Head of caudate nucleus (tissue), 42 donors: ENCODE measurements around the gene SPTSSA.
"Not testable (repeated sequence)": the region's sequence is repeated elsewhere in the genome, so short reads cannot be mapped to it uniquely, and the experiment has no call there.

Experiments
- DNase-seq, 42 donors: peaks; one replicate each; pipeline versions ENCODE4 v3.0.0 to v3.0.0-alpha.2; 2020 to 2021; ENCODE audit warnings: mixed read lengths in 7 of 42
- intact Hi-C: fragments of 100-400 bp; cut with DNase I; formaldehyde crosslinking; loops from one replicate; pipeline ENCODE4 v1.15.0; 2022

Gene SPTSSA

GRCh38 chr14:34436960-34437728 is 24.9 kb downstream of the SPTSSA start:
- intact Hi-C loops = no loop called here
- DNase-seq = no peak

GRCh38 chr14:34436118-34436905 is 25.7 kb downstream of the SPTSSA start:
- no peak for DNase-seq
- intact Hi-C loops = no loop called here

GRCh38 chr14:34433957-34434356 is 28.1 kb downstream of the SPTSSA start:
- intact Hi-C loops = no loop called here
- no peak for DNase-seq

- DNase-seq, intact Hi-C loops: not testable (repeated sequence)
These were observed 34.0 kb downstream of the SPTSSA start for GRCh38 chr14:34428102-34428466.

GRCh38 chr14:34426313-34427295 is 35.4 kb downstream of the SPTSSA start:
- intact Hi-C loops = no loop called here
- no peak for DNase-seq

GRCh38 chr14:34425095-34425851 is 36.8 kb downstream of the SPTSSA start:
- intact Hi-C loops = no loop called here
- DNase-seq = no peak

GRCh38 chr14:34424488-34424887 is 37.6 kb downstream of the SPTSSA start:
- DNase-seq = no peak
- intact Hi-C loops = no loop called here

GRCh38 chr14:34423445-34423844 is 38.6 kb downstream of the SPTSSA start:
- intact Hi-C loops = no loop called here
- DNase-seq = no peak

GRCh38 chr14:34420547-34421150 is 41.4 kb downstream of the SPTSSA start:
- intact Hi-C loops = no loop called here
- DNase-seq = no peak

- intact Hi-C loops = no loop called here
- DNase-seq = no peak
These were observed 52.3 kb downstream of the SPTSSA start for GRCh38 chr14:34409721-34410120.

GRCh38 chr14:34407951-34408350 is 54.1 kb downstream of the SPTSSA start:
- DNase-seq = no peak
- intact Hi-C loops = no loop called here

- no peak for DNase-seq
- intact Hi-C loops = no loop called here
These were observed 57.6 kb downstream of the SPTSSA start for GRCh38 chr14:34404416-34404815.

- no peak for DNase-seq
- intact Hi-C loops = no loop called here
These were observed 58.4 kb downstream of the SPTSSA start for GRCh38 chr14:34403646-34404045.

- no peak for DNase-seq
- intact Hi-C loops = no loop called here
These were observed 64.0 kb downstream of the SPTSSA start for GRCh38 chr14:34398024-34398423.

- DNase-seq = no peak
- intact Hi-C loops = no loop called here
These were observed 74.0 kb downstream of the SPTSSA start for GRCh38 chr14:34387974-34388516.

- intact Hi-C loops = no loop called here
- no peak for DNase-seq
These were observed 75.1 kb downstream of the SPTSSA start for GRCh38 chr14:34386865-34387485.

GRCh38 chr14:34385881-34386280 is 76.2 kb downstream of the SPTSSA start:
- intact Hi-C loops, DNase-seq: not testable (repeated sequence)

GRCh38 chr14:34383839-34384238 is 78.2 kb downstream of the SPTSSA start:
- intact Hi-C loops = no loop called here
- no peak for DNase-seq
